Measurements from ENCODE around the gene MMAB. TPM values are rescaled to one million over a fixed set of nuclear protein-coding genes. Genes with fewer than 3 reads are reported as not detected.

MMAB gene
- total and polyA plus RNA-seq, 2 of the 13 experiments (the other 11 are each of a cell fraction or from before 2014, with no cell fraction given), result 26.1 to 77.3 TPM

GRCh38 chr12:109573029-109573913 is at the start of gene MMAB, which contains the start of gene MVK (continued):
- TF ChIP-seq ATF2 (CRISPR knock-in tag; IDR thresholded peaks at IDR 0.05) (peak; percentile 84), KDM1A (CRISPR knock-in tag; IDR thresholded peaks at IDR 0.05) (no peak), ZNF644 (CRISPR knock-in tag; IDR thresholded peaks at IDR 0.05; ENCODE audit: low read depth) (no peak), NCOA2 (CRISPR knock-in tag; IDR thresholded peaks at IDR 0.05) (peak; percentile 51; the same call in 1 of the 2 replicates), GTF2F1 (IDR thresholded peaks at IDR 0.05; ENCODE audit: low read length) (no peak), EED (CRISPR knock-in tag; IDR thresholded peaks at IDR 0.05) (peak; percentile 88), ISX (CRISPR knock-in tag; conservative IDR thresholded peaks at IDR 0.05) (no peak), TFDP1 (CRISPR knock-in tag; IDR thresholded peaks at IDR 0.05; ENCODE audit: borderline replicate concordance) (peak; percentile 83), ZNF776 (CRISPR knock-in tag; IDR thresholded peaks at IDR 0.05) (peak; percentile 96; the same call in 1 of the 2 replicates), ZNF20 (CRISPR knock-in tag; IDR thresholded peaks at IDR 0.05) (0 out of 2 replicates have a peak, but pooled peaks have one; percentile 5), ZC3H4 (CRISPR knock-in tag; IDR thresholded peaks at IDR 0.05; ENCODE audit: borderline replicate concordance) (no peak; the same call in 1 of the 2 replicates), ZZZ3 (CRISPR knock-in tag; IDR thresholded peaks at IDR 0.05; ENCODE audit: borderline replicate concordance) (peak; percentile 92), ZNF431 (CRISPR knock-in tag; IDR thresholded peaks at IDR 0.05; ENCODE audit: borderline replicate concordance, low read depth) (no peak), CAMTA2 (CRISPR knock-in tag; IDR thresholded peaks at IDR 0.05; ENCODE audit: borderline replicate concordance) (peak; percentile 94), MED1 (CRISPR knock-in tag; IDR thresholded peaks at IDR 0.05) (peak; percentile 79; the same call in 1 of the 2 replicates), ZNF691 (CRISPR knock-in tag; IDR thresholded peaks at IDR 0.05; ENCODE audit: borderline replicate concordance, low read depth) (peak; percentile 95; the same call in 1 of the 2 replicates), HNRNPL (IDR thresholded peaks at IDR 0.05; ENCODE audit: low read depth, low read length) (no peak), ZNF629 (CRISPR knock-in tag; conservative IDR thresholded peaks at IDR 0.05) (no peak), ZNF343 (CRISPR knock-in tag; IDR thresholded peaks at IDR 0.05) (peak; percentile 47; the same call in 1 of the 2 replicates), FOXA1 (IDR thresholded peaks at IDR 0.05) (no peak), FOXA1 (CRISPR knock-in tag; IDR thresholded peaks at IDR 0.05) (peak; percentile 33), IRF9 (CRISPR knock-in tag; IDR thresholded peaks at IDR 0.05; ENCODE audit: borderline replicate concordance) (peak; percentile 95), ZSCAN31 (CRISPR knock-in tag; IDR thresholded peaks at IDR 0.05; ENCODE audit: low read depth) (peak; percentile 75; the same call in 1 of the 2 replicates), SCMH1 (CRISPR knock-in tag; IDR thresholded peaks at IDR 0.05; ENCODE audit: borderline replicate concordance) (no peak), ELK4 (CRISPR knock-in tag; IDR thresholded peaks at IDR 0.05; ENCODE audit: borderline replicate concordance) (no peak)

Measured in HepG2 (cell line).